GM15510 (cell line): Measurements from ENCODE around the gene TEKT3.

Source experiments
- POLR2A ChIP-seq: IDR thresholded peaks from 3 replicates; pipeline ENCODE4 v1.6.1; 2011; ENCODE audit warnings: borderline replicate concordance; ENCODE audit not compliant: insufficient read length; ENCODE audit errors: extremely low read depth

Gene TEKT3

DNA sequence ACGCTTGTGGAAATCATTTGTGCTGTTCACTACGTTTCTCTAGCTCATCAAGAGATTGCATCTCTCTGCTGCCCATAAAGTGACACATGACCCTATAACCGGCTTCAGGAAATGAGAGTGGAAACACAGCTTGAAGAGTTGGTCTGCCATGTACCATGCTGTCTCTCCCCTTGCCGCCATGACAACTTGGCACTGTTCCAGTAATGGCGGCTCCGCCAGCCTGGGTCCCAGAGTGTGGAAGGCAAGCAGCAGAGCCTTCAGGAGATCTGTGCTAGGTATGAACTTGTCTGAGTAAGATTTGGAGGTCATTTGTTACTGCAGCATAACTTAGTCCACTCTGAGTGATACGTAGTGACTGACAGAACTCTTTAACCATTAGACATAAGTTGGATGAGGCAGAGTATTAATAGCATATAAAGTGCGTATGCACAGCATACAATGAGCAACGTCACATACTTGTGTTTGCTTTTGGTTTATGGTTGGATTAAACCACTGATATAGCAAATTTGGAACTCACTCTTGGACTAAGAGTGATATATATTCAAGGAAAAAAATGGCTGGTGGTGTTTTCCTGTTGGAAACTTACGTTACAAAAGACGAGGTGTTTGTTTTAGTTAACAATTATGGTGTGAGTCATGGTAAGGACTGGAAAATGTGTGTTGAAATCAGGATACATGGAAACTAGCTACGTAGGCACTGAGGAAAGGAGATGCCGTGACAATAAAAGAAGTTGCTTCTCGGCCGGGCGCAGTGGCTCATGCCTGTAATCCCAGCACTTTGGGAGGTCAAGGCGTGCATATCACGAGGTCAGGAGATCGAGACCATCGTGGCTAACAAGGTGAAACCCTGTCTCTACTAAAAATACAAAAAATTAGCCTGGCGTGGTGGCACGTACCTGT is 51.9 kb downstream of the TEKT3 start:
- TF ChIP-seq POLR2A, result no peak

DNA sequence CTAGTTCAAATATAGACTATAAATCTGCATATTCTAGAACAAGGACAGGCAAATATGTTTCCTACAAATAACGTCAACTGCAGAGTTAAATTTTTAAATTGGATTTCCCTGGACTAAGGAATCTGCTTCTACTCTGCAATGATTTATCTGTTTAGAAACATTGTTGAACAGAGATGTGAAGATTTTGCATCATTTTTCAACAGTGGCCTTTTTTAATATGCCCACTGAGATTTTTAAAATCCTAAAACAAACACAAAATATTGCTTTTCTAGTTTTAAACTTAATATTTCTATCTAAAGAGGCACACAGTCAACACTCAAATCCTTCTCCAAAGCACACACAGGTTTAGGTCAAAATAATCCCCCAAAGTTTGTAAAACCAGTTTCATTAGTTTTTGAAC is 52.5 kb downstream of the TEKT3 start:
- no peak for TF ChIP-seq POLR2A

DNA sequence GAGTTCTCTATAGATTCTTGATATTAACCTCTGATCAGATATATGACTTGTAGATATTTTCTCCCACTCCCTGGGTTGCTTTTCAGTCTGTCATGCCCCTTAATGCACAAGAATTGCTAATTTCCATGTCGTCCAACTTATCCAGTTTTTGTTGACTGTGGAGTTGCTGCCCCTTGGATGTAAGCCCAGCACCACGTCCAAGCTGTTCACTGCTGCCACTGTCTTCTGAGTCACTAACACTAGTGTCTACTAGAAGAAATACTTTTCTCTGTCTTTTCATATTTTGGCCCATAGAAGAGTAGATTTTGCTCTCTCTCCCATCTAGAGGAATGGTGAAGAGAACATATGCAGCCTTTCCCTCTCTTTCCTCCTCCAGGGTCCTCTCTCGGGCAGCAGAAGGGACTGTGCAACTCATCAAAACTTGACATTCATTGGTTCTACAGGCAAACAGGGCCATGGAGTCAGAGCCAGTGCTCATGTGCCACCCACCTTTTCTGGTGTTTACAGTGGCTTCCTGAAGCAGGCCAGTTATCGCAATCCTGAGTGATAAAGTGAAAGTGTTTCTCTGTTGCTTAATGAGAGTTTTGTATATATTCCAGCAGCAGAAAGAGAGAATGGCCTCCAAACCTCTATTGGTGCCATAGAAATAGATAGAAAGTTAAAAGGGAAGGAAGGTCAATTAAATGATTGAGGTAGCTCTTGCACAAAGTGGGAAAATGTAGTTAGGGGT is 53.7 kb downstream of the TEKT3 start:
- TF ChIP-seq POLR2A, result no peak

DNA sequence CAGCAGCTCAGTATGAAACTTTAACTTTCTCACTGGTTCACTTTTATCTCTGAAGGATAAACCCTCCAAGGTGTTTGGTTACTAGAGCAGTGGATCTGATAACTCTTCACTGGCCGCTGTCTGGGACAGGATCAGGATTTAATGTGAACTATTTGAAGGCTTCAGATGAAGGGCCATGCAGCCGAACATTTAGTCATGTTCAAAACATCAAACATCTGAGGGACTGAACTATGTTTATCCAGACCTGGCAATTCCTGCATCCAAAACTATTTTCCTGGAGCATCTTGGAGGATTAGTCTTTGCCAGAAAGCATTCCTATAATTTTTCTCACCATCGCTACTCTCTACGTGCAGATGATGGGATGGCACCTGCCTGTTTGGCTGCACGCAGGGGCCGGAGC is 55.9 kb downstream of the TEKT3 start:
- TF ChIP-seq POLR2A, result no peak

DNA sequence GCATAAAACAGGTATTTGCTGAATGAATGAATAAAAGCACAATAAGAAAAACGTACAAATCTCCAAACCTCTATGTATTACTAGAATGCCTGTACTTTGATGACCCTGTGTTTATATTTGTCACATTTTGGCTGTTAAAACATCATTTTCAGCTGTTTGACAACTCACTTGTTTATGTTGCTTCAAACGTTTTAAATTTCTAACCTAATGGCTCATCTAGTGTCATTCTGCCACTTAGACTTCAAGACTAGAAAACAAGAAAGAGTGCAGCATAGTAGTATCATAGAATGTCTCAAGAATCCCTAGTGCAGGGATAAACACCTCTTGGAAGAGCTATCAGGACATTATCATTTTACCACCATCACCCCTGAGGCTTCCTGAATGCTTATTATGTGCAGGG is 56.9 kb downstream of the TEKT3 start:
- no peak for TF ChIP-seq POLR2A

DNA sequence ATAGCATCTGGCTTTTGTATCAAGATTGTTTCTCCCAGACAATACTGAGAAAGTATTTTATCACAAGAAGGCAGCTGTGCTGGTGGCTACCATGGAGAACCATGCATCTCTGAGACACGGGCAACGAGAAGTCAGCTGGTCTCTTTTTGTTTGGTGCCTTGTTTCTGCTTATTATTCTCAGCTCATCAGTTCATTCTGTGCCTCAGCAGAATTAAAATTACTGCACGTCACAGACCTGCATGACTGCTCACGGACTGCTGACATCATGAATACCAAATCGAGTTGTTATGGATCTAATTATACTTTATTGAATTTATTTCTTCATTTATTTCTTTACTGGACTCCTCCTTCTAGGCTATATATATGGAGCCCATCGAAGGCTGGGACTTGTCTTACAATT is 57.3 kb downstream of the TEKT3 start:
- TF ChIP-seq POLR2A, result no peak

DNA sequence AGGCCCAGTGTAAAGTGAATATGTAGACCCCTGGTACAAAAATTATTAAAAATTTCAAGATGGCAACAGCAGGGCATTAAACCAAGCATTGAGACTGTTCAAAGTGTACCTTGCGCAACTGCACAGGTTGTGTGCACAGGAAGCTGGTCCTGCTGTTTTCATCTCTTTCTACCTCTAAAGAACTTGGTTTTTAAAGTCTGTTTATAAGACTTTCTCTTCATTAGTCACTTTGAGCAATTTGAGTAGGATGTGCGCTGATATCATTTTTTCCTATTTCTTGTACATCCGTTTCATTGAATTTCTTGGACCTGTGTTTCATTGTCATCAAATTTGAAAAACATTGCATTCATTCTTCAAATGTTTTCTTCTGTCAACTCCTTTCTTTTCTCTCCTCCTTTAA is 59.5 kb downstream of the TEKT3 start:
- TF ChIP-seq POLR2A, result no peak

DNA sequence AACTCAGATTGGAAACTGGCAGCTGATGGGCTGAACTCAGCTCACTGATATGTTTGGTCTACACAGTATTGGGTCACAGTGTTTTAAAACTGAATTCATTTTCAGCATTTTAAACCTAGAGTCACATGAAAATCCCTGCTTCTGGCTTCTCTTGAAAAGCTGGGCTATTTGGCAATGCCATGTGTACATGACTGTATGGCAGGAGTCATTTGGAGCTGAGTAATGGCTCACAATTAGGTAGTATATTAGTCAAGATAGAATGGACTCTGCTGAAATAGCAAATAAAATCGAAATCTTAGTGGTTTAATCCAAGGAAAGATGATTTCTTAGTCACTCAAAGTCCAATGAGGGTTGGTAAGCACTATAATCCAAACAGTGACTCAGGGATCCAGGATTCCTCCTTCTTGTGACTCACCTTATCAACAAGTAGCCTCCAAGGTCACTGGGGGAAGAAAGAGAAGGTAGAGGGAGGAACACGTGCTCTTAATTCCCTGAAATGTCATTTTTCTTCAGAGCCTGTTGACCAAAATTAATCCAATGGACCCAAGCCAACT is 62.4 kb downstream of the TEKT3 start:
- no peak for TF ChIP-seq POLR2A

DNA sequence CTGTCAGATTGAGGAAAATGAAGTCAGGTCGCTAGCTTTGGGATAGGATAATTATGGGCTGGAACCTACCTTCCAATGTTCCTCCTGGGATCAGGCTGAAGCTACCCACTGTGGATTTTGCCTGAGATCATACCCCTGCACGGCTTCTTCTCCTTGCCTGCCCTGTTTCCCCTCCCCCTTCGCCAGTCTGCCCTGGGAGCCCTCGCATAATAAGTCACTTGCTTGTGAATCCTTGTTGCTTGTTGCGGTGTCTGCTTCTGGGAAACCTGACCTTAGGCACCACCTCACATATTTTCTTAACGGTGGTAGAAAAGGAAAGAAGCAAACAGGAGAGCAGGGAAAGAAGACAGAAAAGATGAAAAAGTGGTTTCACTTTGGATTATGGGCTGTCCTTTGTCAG is 63.0 kb downstream of the TEKT3 start:
- no peak for TF ChIP-seq POLR2A

DNA sequence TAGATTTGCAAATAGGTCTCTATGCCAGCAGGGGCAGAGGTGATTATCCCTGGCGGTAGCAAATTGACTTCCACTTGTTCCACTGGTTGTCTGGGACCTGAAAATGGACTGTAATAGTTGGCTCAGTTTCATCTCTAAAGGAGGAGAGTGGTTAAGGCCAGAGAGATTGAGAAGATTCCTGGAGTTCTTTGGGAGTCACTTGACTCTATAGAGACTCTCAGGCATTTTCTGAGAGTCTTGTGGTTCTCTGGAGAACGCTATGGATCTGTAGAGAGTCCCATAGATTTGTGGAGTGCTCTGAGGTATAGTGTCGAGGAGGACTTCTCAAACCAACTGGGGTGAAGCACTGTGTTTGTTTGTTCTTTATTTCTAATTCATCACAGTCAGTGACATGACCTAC is 67.4 kb downstream of the TEKT3 start:
- no peak for TF ChIP-seq POLR2A

DNA sequence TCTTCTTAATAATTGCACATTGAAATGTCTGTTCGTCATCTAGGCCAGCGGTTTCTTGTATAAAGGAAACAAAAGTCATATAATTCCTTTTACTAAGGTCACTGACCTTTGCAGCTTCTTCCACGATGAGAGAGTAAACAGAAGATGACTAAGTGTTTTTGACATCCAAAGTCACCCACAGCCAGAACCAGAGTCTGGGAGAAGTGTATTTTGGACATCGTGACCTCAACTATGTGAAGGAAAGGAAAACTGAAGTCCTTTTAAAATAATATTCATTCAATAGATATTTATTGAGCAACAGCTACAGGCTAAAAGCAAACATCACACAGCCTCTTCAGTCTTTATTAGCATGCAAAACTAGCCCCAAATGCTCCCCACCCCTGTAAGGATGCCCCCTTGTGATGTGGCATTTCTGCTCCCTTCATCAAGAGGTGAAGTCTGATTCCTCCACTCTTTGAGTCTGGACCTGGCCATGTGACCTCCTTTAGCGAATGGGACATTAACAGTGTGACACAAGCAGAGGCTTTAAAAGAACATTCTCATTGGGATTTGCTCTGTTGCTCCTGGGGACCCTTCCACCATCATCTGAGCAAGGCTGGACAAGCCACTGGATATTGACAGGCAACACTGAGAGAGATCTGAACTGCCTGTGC is 68.1 kb downstream of the TEKT3 start:
- TF ChIP-seq POLR2A, result no peak

DNA sequence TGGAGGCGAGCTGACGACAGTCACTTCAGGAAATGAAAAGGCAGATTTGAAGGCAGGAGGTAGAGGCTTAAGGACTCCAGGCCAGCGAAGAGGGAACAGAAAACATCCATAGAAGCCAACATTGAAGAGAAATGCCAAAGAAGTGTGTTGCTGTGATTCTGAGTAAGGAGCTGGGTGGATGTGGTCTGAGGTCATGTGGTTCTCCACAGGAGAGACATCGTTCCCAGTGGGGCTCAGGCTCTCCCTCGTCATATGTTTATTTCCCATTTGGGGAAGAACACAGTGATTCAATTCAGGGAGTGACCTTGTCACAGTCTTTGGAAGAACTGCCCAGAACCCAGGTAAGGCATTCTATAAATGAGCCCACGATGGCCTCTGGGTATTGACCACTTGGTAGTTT is 69.7 kb downstream of the TEKT3 start:
- TF ChIP-seq POLR2A, result no peak

DNA sequence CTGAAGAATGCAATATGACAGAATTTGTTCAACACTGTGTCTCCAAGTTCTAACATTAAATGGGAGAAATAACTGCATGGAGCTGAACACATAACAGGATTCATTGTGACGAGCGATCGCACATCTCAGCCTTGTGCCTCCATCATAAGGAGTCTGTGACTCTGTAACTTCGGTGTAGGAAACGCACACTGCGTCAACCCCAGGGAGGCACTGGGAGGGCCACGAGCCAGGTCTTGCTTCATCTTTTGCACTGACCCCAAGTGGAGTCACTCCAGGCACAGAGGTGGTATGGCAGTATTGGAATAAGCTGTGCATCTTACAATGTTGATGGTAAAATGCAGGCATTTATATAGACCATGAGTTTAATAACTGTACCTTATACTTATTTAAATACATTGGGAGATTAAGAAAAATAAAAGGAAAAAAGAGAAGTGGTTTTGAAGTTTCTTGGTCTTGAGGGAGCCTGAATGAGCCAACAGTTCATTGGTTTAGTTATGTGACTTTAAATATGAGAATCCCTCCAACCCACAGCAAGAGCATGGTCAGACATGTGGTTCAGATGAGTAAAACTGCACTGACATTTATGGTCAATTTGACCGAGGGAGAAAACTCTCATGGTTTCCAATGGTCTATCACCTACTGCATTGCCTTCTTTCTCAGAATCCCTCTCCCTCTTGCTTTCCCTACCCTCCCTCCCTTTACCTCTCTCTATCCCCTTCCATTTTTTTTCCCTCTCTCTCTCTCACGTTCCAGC is 70.6 kb downstream of the TEKT3 start:
- no peak for TF ChIP-seq POLR2A

DNA sequence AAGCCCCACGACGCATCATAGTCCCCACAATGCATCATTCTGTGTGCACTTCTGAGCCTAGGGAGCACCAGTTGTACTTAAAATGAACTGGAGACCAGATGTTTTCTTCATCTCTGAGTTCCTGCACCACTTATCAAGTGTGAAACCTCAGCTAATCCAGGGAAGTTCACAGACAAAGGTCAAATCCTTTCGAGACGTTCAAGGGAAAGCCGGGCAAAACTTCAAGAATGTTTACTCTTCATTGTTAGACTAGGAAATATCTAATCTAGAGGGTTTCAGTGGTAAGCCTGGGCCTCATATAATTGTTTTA is 71.7 kb downstream of the TEKT3 start:
- no peak for TF ChIP-seq POLR2A
